ENCODE measurements around the gene RSPO3. TPM values are rescaled to one million over a fixed set of nuclear protein-coding genes. Genes with fewer than 3 reads are reported as not detected.

Gene RSPO3
- total and polyA plus RNA-seq, 9 of the 15 experiments (the other 6 are each of a cell fraction or from before 2014, with no cell fraction given), result not detected

DNA sequence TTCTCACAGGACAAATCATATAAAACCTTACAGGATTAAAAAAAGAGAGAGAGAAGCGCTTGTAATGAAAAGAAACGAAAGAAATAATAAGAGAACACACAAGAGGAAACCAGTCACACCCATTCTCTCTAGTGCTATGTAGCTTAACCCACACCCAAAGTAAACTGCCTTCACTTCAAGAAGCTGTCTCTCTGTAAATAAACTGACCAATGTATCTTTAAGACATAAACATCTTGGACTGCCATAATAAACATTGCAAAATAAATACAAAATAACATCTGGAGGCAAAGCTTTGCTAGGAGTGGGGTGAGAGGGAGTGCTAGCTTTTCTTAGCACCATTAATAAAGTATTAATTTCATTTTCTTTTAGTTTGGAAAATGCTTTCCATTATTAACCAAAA, 86.6 kb downstream of the RSPO3 start (continued):
- TF ChIP-seq SRSF9 (IDR thresholded peaks at IDR 0.05; ENCODE audit: borderline replicate concordance, low read depth, low read length) (no peak), RAD21 (CRISPR knock-in tag; conservative IDR thresholded peaks at IDR 0.05 in 1 of 2, IDR thresholded peaks at IDR 0.05 in 1 of 2) (no peak), NFE2L1 (tag; IDR thresholded peaks at IDR 0.05; ENCODE audit: borderline replicate concordance, low read depth) (no peak), MECOM (CRISPR knock-in tag; IDR thresholded peaks at IDR 0.05) (no peak)
- TF ChIP-seq, protein P1, sequence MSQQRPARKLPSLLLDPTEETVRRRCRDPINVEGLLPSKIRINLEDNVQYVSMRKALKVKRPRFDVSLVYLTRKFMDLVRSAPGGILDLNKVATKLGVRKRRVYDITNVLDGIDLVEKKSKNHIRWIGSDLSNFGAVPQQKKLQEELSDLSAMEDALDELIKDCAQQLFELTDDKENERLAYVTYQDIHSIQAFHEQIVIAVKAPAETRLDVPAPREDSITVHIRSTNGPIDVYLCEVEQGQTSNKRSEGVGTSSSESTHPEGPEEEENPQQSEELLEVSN (IDR thresholded peaks at IDR 0.05; ENCODE audit: borderline replicate concordance in 1 of 2, extremely low read depth in 1 of 2, insufficient read depth in 1 of 2, insufficient read length in 1 of 2, low read depth in 1 of 2, low read length in 1 of 2, poor library complexity in 1 of 2, severe bottlenecking in 1 of 2), result no peak

GRCh38 chr6:127206531-127207095, 88.1 kb downstream of the RSPO3 start:
- H3K27ac ChIP-seq (ENCODE audit: extremely low read depth, low read depth, low read length), result no peak overlapping the region
- no peak for TF ChIP-seq DACH1 (IDR thresholded peaks at IDR 0.05; ENCODE audit: partially characterized antibody)
- TF ChIP-seq PRMT5 (CRISPR knock-in tag; IDR thresholded peaks at IDR 0.05), result no peak
- no peak for TF ChIP-seq ZNF384 (IDR thresholded peaks at IDR 0.05; ENCODE audit: low read depth, low read length)
- no peak for TF ChIP-seq MNT (conservative IDR thresholded peaks at IDR 0.05)
- no peak for TF ChIP-seq BHLHE40 (IDR thresholded peaks at IDR 0.05; ENCODE audit: low read length)
- no peak for TF ChIP-seq RNF2 (IDR thresholded peaks at IDR 0.05)
- TF ChIP-seq HDGF (IDR thresholded peaks at IDR 0.05), result no peak
- TF ChIP-seq PHTF2 (CRISPR knock-in tag; IDR thresholded peaks at IDR 0.05), result no peak
- no peak for TF ChIP-seq RB1 (IDR thresholded peaks at IDR 0.05; ENCODE audit: low read depth)
- TF ChIP-seq SIX5 (IDR thresholded peaks at IDR 0.05; ENCODE audit: borderline replicate concordance in 1 of 2, insufficient read depth in 1 of 2, low read depth in 1 of 2, low read length in 2 of 2), result no peak
- TF ChIP-seq MEF2D (tag; conservative IDR thresholded peaks at IDR 0.05; ENCODE audit: low read depth), result no peak
- TF ChIP-seq SMAD3 (CRISPR knock-in tag; conservative IDR thresholded peaks at IDR 0.05), result no peak
- in situ Hi-C loops (cut with MboI) (no loop called here), intact Hi-C loops (cut with micrococcal nuclease) (no loop called here)
- H3K9me3 ChIP-seq (replicated peaks; ENCODE audit: control insufficient read depth, insufficient read depth, low read depth, low read length), result no peaks in the 10 kb centered on the region
- no peak overlapping the region for H2AFZ ChIP-seq (ENCODE audit: low read depth, low read length)
- ATAC-seq (no peak), FAIRE-seq (peak; percentile 15), DNase-seq (ENCODE audit: extremely low read depth in 1 of 4, low spot score in 3 of 4) (no peak)
- ChIA-PET POLR2A (no interaction called here), CTCF (ENCODE audit: low intra/inter-chr PET ratio) (no interaction called here)
- BruUV-seq (replicated peaks), result no TSS peak
- no peak overlapping the region for H3K4me2 ChIP-seq (ENCODE audit: insufficient read depth, low read length)
- no peaks in the 10 kb centered on the region for H3K79me2 ChIP-seq (ENCODE audit: control insufficient read depth, insufficient read depth, low read length)
- H3K4me1 ChIP-seq (replicated peaks in 1 of 2; ENCODE audit: control insufficient read depth in 2 of 2, insufficient read depth in 2 of 2, low read length in 2 of 2), result no peaks in the 10 kb centered on the region
- no peaks in the 10 kb centered on the region for H3K27me3 ChIP-seq (ENCODE audit: control insufficient read depth in 2 of 2, insufficient read depth in 2 of 2, low read length in 2 of 2)
- H3K36me3 ChIP-seq (ENCODE audit: control insufficient read depth, insufficient read depth, low read length), result no peaks in the 10 kb centered on the region
- H3K9ac ChIP-seq (ENCODE audit: insufficient read depth in 1 of 2, low read depth in 2 of 2, low read length in 2 of 2), result no peak overlapping the region
- no peaks in the 10 kb centered on the region for H3K9me1 ChIP-seq (ENCODE audit: control insufficient read depth, insufficient read depth, low read length)
- H4K20me1 ChIP-seq (replicated peaks; ENCODE audit: control insufficient read depth, insufficient read depth, low read length), result no peaks in the 10 kb centered on the region
- no peak overlapping the region for H3K4me3 ChIP-seq

All from K562 (cell line).